Activated naive CD4-positive, alpha-beta T cell treated with anti-CD3 and anti-CD28 coated beads, Interleukin-2, amount 50 U/mL, for 24 hours (primary cell): ENCODE results near the gene PRTN3.
"Not testable (repeated sequence)": the region's sequence is repeated elsewhere in the genome, so short reads cannot be mapped to it uniquely, and the experiment has no call there.

Experiments used
- H3K27ac Mint-ChIP-seq: one replicate; pipeline ENCODE4 v1.8.0; 2021; ENCODE audit warnings: mild to moderate bottlenecking, mixed read lengths
- H3K27me3 Mint-ChIP-seq: one replicate; pipeline ENCODE4 v1.8.0; 2021; ENCODE audit warnings: mixed read lengths
- H3K36me3 Mint-ChIP-seq: one replicate; pipeline ENCODE4 v1.8.0; 2021; ENCODE audit warnings: mixed read lengths
- H3K4me1 Mint-ChIP-seq: one replicate; pipeline ENCODE4 v1.8.0; 2021; ENCODE audit warnings: mixed read lengths
- H3K4me3 Mint-ChIP-seq: one replicate; pipeline ENCODE4 v1.8.0; 2021; ENCODE audit warnings: mild to moderate bottlenecking, mixed read lengths
- H3K9me3 Mint-ChIP-seq: one replicate; pipeline ENCODE4 v1.8.0; 2021; ENCODE audit warnings: mixed read lengths

Gene PRTN3

DNA sequence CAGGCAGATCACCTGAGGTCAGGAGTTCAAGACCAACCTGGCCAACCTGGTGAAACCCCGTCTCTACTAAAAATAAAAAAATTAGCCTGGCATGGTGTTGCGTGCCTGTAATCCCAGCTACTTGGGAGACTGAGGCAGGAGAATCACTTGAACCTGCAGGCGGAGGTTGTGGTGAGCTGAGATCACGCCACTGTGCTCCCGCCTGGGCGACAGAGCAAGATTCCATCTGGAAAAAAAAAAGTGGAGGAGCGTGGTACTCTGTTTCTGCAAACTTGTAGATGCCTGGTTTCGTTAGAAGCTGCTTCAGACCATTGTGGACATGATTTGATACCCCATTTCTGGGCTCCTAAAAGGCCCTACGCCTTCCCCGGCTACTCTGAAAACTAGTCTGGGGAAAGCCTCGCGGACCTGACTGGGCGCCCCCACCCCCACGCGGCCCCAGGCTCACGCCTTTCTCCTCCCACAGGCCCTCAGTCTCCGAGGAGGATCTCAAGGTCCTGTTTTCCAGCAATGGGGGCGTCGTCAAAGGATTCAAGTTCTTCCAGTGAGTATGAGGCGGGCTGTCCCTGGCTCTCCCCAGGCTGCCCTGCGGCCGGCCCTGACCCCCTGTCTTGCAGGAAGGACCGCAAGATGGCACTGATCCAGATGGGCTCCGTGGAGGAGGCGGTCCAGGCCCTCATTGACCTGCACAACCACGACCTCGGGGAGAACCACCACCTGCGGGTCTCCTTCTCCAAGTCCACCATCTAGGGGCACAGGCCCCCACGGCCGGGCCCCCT lies 30.5 kb upstream of the PRTN3 start:
- Mint-ChIP-seq H3K36me3 (peaks cover 8% of the 10 kb centered on the region), H3K4me3 (no peak overlapping the region), H3K9me3 (no peaks in the 10 kb centered on the region), H3K27me3 (no peaks in the 10 kb centered on the region), H3K27ac (peak overlapping the region; percentile 35), H3K4me1 (no peaks in the 10 kb centered on the region)

GRCh38 chr19:810883-811489 lies 29.8 kb upstream of the PRTN3 start:
- Mint-ChIP-seq H3K27ac (peak overlapping the region; percentile 35), H3K27me3 (no peaks in the 10 kb centered on the region), H3K36me3 (peaks cover 8% of the 10 kb centered on the region), H3K4me3 (no peak overlapping the region), H3K4me1 (no peaks in the 10 kb centered on the region), H3K9me3 (no peaks in the 10 kb centered on the region)

GRCh38 chr19:811506-812048 lies 29.2 kb upstream of the PRTN3 start:
- H3K4me3 Mint-ChIP-seq: no peak overlapping the region
- peaks cover 10% of the 10 kb centered on the region for H3K36me3 Mint-ChIP-seq
- H3K27ac Mint-ChIP-seq: peak overlapping the region; percentile 51
- H3K4me1 Mint-ChIP-seq: no peaks in the 10 kb centered on the region
- H3K27me3 Mint-ChIP-seq: no peaks in the 10 kb centered on the region
- no peaks in the 10 kb centered on the region for H3K9me3 Mint-ChIP-seq

DNA sequence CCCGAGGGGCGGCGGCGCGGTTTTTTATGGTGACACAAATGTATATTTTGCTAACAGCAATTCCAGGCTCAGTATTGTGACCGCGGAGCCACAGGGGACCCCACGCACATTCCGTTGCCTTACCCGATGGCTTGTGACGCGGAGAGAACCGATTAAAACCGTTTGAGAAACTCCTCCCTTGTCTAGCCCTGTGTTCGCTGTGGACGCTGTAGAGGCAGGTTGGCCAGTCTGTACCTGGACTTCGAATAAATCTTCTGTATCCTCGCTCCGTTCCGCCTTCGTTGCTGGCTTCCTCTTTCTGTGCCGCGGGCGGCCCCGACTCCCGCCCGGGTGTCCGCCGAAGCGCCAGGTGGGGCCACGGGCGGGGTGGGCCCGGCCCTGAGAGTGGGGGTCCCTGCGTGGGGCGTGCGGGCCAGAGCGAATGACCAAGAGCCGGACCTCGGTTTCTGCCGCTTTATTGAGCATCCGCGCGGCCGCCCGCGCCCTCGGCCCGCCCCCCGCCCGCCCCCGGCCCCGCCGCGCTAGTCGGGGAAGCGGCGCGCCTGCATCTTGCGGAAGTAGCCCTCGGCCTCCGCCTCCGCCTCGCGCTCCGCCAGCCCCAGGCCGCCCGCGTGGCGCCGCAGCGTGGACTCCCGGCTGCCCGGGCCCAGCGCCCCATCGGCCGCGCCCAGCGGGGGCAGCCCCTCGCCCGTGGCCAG lies 28.6 kb upstream of the PRTN3 start:
- Mint-ChIP-seq H3K27me3 (no peaks in the 10 kb centered on the region), H3K9me3 (no peaks in the 10 kb centered on the region), H3K4me3 (no peak overlapping the region), H3K4me1 (no peaks in the 10 kb centered on the region), H3K36me3 (peaks cover 11% of the 10 kb centered on the region), H3K27ac (no peak overlapping the region)

DNA sequence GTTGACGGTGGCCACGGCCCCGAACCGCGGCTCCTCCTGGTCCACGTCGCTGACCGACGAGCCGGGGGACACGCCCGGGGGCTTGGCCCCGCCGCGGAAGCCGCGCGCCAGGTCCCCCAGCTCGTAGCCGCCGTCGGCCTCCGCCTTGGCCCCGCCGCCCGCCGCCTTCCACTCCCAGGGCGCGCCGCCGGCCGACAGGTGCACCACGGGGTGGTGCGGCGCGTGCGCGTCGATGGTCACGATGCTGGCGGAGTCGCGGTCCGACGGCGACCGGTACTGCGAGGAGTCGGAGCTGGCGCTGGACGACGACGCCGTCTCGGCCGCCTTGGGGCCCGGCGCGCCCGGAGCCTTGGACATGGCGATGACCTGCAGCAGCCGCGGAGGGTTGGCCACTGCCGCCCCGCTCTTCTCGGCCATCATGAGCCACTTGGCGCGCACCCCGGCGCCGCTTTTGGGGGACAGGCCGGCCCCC lies 28.0 kb upstream of the PRTN3 start:
- no peak overlapping the region for H3K4me3 Mint-ChIP-seq
- no peaks in the 10 kb centered on the region for H3K4me1 Mint-ChIP-seq
- no peaks in the 10 kb centered on the region for H3K9me3 Mint-ChIP-seq
- no peak overlapping the region for H3K27ac Mint-ChIP-seq
- H3K36me3 Mint-ChIP-seq: peaks cover 8% of the 10 kb centered on the region
- no peaks in the 10 kb centered on the region for H3K27me3 Mint-ChIP-seq

DNA sequence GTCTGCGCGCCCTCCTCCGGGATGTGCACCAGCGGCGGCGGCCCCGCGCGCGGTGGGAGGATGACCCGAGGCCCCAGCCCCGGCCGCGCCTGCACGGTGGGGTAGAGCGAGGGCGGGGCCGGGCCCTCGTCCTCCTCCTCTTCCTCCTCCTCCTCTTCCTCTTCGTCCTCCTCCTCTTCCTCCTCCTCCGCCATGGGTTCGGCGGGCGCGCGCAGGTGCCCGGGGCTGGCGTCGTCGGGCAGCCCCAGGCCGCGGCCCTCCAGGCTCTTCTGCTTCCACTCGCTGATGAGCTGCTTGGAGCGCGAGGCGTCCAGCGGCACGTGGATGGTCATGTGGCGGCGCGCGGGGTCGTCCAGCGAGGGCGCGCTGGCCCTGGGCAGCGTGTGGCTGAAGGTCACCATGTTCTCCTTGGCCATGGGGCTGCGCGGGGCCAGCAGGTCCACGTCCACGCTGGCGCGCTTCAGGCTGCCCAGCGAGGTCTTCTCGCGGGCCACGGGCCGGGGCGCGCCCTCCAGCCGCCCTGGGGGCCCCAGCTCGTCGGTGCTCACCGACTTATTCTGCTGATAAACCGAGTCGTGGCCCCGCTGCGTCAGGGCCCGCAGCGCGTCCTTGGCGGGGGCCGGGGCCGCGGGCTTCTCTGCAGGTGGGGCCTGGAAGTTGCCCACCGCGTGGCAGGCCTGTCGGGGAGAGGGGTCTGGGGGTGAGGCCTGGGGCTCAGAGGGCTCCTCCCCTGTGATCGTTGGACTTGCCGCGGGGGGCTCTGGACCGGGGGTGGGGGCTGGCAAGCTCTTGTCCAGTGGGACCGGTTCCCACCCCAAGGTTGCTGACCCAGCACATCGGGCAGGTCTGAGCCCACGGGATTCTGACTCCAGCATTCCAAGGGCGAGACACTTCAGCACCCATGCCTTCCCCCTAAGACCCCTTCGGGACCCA lies 27.3 kb upstream of the PRTN3 start:
- H3K4me1 Mint-ChIP-seq: no peaks in the 10 kb centered on the region
- no peaks in the 10 kb centered on the region for H3K27me3 Mint-ChIP-seq
- no peaks in the 10 kb centered on the region for H3K9me3 Mint-ChIP-seq
- peaks cover 8% of the 10 kb centered on the region for H3K36me3 Mint-ChIP-seq
- no peak overlapping the region for H3K4me3 Mint-ChIP-seq
- H3K27ac Mint-ChIP-seq: peak overlapping the region; percentile 62

GRCh38 chr19:814152-815078 lies 26.4 kb upstream of the PRTN3 start:
- Mint-ChIP-seq H3K9me3 (no peaks in the 10 kb centered on the region), H3K4me1 (no peaks in the 10 kb centered on the region), H3K4me3 (no peak overlapping the region), H3K27ac (peak overlapping the region; percentile 90), H3K27me3 (no peaks in the 10 kb centered on the region), H3K36me3 (peaks cover 8% of the 10 kb centered on the region)

GRCh38 chr19:815079-815774 lies 25.6 kb upstream of the PRTN3 start:
- H3K36me3 Mint-ChIP-seq: peaks cover 8% of the 10 kb centered on the region
- no peaks in the 10 kb centered on the region for H3K4me1 Mint-ChIP-seq
- H3K4me3 Mint-ChIP-seq: no peak overlapping the region
- H3K27me3 Mint-ChIP-seq: no peaks in the 10 kb centered on the region
- H3K27ac Mint-ChIP-seq: peak overlapping the region; percentile 78
- H3K9me3 Mint-ChIP-seq: no peaks in the 10 kb centered on the region

- Mint-ChIP-seq H3K4me1 (no peaks in the 10 kb centered on the region), H3K27ac (peak overlapping the region; percentile 78), H3K36me3 (peaks cover 8% of the 10 kb centered on the region), H3K4me3 (no peak overlapping the region), H3K9me3 (no peaks in the 10 kb centered on the region), H3K27me3 (no peaks in the 10 kb centered on the region)
These were observed 24.9 kb upstream of the PRTN3 start for GRCh38 chr19:815775-816499.

- Mint-ChIP-seq H3K36me3 (peaks cover 6% of the 10 kb centered on the region), H3K4me1 (no peaks in the 10 kb centered on the region), H3K4me3 (no peak overlapping the region), H3K27me3 (no peaks in the 10 kb centered on the region), H3K27ac (peak overlapping the region; percentile 14), H3K9me3 (no peaks in the 10 kb centered on the region)
These were observed 24.3 kb upstream of the PRTN3 start for GRCh38 chr19:816500-816857.

DNA sequence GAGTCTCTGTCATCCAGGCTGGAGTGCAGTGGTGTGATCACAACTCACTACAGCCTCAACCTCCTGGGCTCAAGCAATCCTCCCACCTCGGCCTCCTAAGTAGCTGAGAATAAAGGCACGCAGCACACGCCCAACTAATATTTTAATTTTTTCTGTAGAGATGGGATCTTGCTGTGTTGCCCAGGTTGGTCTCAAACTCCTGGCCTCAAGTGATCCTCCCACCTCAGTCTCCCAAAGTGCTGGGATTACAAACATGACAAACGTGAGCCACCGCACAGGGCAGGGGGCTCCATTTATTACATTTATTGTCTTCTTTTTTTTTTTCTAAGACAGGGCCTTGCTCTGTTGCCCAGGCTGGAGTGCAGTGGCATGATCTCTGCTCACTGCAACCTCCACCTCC lies 20.6 kb upstream of the PRTN3 start:
- not testable (repeated sequence) for H3K27ac Mint-ChIP-seq, H3K4me1 Mint-ChIP-seq, H3K27me3 Mint-ChIP-seq, H3K4me3 Mint-ChIP-seq, H3K9me3 Mint-ChIP-seq, H3K36me3 Mint-ChIP-seq

DNA sequence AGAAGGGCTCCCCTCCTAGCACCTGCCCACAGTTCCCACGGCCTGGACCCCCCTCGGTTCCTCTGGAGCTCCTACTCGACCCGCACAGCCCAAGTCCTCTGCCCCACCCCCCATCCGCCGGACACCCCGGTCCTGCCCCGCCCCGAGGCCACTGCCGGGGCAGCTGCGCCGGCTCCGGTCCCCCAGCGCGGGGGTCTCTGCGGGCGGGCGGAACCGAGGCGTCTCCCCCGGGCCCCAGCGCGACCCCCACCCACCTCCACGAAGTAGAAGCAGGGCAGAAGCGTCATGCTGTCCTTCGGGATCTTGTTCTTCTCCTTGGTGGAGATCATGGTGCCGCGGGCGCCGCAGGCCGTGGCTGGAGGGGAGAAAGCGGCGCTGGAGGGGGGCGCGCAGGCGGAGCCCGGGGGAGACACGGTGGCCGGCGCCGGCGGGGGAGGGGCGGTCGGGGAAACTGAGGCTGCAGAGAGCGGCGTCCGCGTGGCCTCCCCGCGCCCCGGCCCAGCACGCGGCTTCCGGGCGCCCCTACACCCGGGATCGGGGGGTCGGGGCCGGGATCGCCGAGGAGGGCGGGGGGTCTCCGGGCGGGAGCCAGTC lies 19.5 kb upstream of the PRTN3 start:
- H3K9me3 Mint-ChIP-seq: no peaks in the 10 kb centered on the region
- H3K4me1 Mint-ChIP-seq: no peaks in the 10 kb centered on the region
- H3K36me3 Mint-ChIP-seq: peaks cover 4% of the 10 kb centered on the region
- no peak overlapping the region for H3K27ac Mint-ChIP-seq
- peak overlapping the region; percentile 63 for H3K4me3 Mint-ChIP-seq
- H3K27me3 Mint-ChIP-seq: peaks cover 7% of the 10 kb centered on the region
